ENCODE results near the gene RGS7.

RGS7 gene

GRCh38 chr1:241336335-241336734 is 20.7 kb downstream of the RGS7 start:
- TF ChIP-seq, protein P1, sequence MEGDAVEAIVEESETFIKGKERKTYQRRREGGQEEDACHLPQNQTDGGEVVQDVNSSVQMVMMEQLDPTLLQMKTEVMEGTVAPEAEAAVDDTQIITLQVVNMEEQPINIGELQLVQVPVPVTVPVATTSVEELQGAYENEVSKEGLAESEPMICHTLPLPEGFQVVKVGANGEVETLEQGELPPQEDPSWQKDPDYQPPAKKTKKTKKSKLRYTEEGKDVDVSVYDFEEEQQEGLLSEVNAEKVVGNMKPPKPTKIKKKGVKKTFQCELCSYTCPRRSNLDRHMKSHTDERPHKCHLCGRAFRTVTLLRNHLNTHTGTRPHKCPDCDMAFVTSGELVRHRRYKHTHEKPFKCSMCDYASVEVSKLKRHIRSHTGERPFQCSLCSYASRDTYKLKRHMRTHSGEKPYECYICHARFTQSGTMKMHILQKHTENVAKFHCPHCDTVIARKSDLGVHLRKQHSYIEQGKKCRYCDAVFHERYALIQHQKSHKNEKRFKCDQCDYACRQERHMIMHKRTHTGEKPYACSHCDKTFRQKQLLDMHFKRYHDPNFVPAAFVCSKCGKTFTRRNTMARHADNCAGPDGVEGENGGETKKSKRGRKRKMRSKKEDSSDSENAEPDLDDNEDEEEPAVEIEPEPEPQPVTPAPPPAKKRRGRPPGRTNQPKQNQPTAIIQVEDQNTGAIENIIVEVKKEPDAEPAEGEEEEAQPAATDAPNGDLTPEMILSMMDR (IDR thresholded peaks at IDR 0.05; ENCODE audit: low read depth, low read length), result no peak
- H3K4me3 ChIP-seq (ENCODE audit: low read depth, low read length), result no peak overlapping the region
- in situ Hi-C loops (cut with HindIII; ENCODE audit: low sequenced_read_pairs), result no loop called here
- peak; percentile 42 for DNase-seq (ENCODE audit: low read depth, low spot score)

GRCh38 chr1:241332987-241333386 is 24.0 kb downstream of the RGS7 start:
- no peak for DNase-seq (ENCODE audit: low read depth, low spot score)
- TF ChIP-seq, protein P1 (IDR thresholded peaks at IDR 0.05; ENCODE audit: low read depth, low read length), result no peak
- in situ Hi-C loops (cut with HindIII; ENCODE audit: low sequenced_read_pairs), result no loop called here
- no peak overlapping the region for H3K4me3 ChIP-seq (ENCODE audit: low read depth, low read length)

DNA sequence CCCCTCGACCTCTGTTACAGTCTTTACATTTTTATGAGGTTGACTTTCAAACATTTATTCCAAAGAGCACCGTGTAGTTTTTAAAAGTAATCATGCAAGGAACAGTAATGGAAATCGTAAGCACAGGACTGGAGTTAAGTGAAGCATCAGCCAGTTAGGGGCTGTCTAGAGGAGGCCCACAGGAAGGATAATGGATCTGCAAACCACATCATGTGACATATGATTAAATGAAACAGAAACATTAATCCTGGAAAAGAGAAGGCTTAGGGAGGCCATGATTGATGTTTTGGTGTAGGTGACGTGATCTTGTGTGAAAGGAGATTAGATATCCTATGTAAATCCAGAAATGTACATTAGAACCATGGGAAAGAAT is 25.0 kb downstream of the RGS7 start:
- no peak overlapping the region for H3K4me3 ChIP-seq (ENCODE audit: low read depth, low read length)
- in situ Hi-C loops (cut with HindIII; ENCODE audit: low sequenced_read_pairs), result no loop called here
- TF ChIP-seq, protein P1 (IDR thresholded peaks at IDR 0.05; ENCODE audit: low read depth, low read length), result no peak
- no peak for DNase-seq (ENCODE audit: low read depth, low spot score)

DNA sequence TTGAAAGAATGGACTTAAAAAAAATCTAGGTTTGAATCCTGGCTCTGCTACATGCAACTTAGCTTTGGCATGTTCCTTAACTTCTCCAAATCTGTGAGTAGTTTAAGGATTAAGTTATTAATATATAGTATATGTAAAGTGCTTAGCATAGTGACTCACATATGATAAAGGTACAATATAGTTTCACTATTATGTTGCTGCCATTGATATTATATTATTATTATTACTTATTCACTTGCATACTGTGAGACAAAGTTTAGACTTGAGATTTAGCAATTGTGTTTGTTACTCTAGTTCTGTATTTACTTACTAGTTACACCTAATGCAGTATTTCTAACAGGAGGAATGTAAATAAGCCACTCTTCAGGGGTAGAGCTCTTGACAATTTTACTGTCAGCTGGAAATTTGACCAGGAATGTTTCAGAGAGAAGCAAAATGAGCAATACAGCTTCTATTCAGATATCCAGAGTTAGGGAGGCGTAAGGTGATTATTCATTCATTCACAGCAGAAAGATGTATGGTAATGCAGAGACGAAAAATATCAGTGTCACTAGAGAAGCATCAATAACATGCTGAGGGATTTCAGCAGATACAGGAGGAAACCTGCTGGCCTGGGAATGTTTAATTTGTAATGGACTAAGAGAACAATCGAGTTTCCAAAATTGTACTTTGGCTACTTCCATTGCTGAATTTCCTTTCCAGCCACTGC is 25.5 kb downstream of the RGS7 start:
- DNase-seq (ENCODE audit: low read depth, low spot score), result no peak
- in situ Hi-C loops (cut with HindIII; ENCODE audit: low sequenced_read_pairs), result no loop called here
- TF ChIP-seq, protein P1 (IDR thresholded peaks at IDR 0.05; ENCODE audit: low read depth, low read length), result no peak
- no peak overlapping the region for H3K4me3 ChIP-seq (ENCODE audit: low read depth, low read length)

DNA sequence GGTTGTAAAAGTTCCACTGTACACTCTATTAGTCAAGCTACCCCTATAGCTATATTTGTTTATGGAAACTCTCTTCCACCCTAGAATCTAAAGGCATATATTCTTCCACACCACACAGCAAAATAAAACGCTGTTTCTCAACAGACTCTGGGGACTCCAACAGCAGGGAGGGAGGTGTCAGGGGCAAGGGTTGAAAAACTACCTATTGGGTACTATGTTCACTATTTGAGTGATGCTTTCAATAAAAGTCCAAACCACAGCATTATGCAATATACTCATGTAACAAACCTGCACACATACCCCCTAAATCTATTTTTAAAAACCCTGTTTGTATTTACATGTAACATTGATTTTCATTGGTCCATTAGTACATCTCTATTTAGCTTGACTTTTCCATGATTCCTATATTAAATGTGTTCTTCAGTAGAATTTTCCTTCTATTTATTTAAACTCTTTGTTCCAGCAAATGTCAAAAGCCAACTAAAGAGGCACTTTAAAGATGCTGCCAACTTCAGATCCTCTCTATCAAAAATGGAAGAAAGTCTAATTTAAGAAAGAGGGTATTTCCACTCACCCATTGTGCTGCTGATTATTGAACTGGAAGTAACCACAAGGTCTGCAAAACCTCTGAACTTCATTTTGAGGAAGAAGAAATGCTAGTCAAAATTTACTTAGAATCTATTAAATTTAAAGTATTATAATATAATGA is 26.2 kb downstream of the RGS7 start:
- no peak for DNase-seq (ENCODE audit: low read depth, low spot score)
- in situ Hi-C loops (cut with HindIII; ENCODE audit: low sequenced_read_pairs), result no loop called here
- no peak overlapping the region for H3K4me3 ChIP-seq (ENCODE audit: low read depth, low read length)
- TF ChIP-seq, protein P1 (IDR thresholded peaks at IDR 0.05; ENCODE audit: low read depth, low read length), result no peak

GRCh38 chr1:241325456-241325855 is 31.5 kb downstream of the RGS7 start:
- TF ChIP-seq, protein P1 (IDR thresholded peaks at IDR 0.05; ENCODE audit: low read depth, low read length), result no peak
- no peak for DNase-seq (ENCODE audit: low read depth, low spot score)
- in situ Hi-C loops (cut with HindIII; ENCODE audit: low sequenced_read_pairs), result no loop called here
- H3K4me3 ChIP-seq (ENCODE audit: low read depth, low read length), result no peak overlapping the region
